HG02623 (cell line): Measurements from ENCODE around the gene NPTN.
"Not testable (repeated sequence)": the region's sequence is repeated elsewhere in the genome, so short reads cannot be mapped to it uniquely, and the experiment has no call there.

Source experiments
- ATAC-seq: cut with Tn5 transposase; IDR thresholded peaks from one replicate; pipeline ENCODE4 v1.9.1; 2021; ENCODE audit warnings: moderate library complexity; ENCODE audit not compliant: unreplicated experiment

The NPTN gene

DNA sequence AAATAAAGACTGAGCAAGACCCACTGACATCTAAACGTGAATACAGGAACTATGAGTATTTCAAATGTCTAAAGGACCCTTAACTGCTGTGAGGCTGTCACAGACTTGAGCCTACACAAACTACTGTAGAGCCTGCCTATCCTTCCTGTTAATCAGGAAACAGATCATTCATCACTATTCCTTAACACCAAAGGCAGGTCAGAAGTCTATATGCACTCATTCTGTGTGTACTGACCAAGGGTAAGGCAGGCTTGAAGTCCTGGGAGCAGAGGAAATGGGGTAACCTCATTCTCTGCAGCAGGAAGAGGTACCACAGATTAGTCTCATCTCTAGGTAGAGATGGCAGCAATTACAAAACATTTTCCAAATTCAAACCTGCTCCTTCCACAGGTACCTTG is 30.7 kb downstream of the NPTN start:
- no peak for ATAC-seq

DNA sequence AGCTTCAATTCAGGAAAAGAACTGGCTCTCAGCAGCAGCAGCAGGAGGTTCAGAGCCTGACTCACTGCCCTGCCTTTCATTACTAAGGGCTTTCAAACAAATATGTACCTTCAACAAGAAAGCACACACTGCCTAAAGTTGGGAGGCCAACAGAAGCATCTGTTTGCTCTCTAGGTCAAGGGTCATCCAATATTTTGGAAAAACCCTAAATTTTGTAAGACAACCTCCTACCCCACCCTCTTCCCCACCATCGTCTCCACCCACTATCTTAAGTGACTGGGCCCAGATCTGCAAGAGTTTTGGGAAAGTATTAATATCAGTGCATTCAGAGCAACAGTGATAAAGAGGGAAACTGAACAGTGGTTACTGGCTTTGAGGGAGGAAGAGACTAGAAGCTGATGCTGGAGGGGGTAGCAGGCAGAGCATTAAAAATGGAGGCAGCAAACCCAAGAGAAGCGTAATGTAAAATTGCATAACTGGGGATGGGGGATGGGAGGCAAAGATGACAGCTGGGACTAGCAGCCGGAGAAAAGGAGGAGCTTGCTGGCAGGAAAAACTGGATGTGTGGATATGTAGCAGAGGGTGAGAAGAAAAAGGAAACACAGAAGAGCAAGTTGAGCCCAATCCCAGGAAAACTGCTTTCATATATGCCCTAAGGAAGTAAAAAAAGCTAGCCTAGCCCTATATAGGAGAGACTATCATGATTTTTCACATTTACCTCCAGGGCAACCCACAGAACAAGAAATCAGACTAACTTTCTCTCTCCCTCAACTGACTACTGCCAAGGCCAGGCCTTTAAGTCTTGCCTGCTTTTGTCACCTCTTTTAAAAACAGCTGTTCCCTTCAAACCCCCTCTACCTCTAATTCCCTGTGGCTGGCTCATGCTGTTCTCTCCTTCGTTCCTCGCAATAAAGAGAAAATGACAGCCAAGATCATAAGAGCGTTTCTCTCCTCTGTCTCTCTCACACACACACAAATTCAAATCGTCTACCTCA is 31.4 kb downstream of the NPTN start:
- ATAC-seq, result no peak

DNA sequence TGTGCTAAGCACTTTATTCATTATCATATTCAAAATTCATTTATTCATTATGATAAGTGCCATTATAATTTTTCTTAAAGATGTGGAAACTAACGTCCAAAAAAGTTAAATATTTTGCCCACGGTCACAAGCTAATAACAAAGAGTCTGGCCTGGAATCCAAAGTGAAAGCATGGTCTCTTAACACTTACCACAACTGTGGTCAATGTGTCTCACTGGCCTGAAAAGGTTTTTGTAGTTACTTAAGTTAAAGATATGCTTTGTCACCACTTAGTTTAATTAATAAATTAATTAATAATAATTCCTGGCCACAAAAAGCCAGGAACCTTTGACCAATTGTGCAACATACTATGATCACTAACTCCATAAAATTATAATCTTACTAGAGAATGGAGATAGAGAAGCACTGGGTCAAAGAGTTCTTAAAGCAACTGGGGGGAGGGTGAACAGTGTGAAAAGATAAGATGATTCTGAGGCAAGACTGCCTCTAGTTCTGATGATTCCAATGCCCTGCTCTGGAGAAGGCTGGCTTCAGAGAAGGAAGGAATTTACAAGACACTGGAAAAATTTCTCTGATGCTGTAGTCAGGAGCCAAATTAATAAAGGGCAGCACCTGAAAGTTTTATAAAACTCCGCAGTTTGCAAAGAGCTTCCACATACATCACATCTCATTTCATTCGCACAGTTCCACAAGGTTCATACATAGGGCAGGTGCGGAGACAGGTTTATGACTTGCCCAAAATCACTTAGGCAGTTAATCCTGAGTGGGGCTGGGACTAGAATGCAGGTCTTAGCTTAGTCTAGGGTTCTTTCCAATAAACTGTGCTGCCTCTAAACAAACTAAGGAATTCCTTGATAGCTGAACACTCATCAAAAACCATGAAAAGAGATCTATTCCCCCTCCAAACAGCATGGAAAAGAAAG is 32.5 kb downstream of the NPTN start:
- ATAC-seq, result no peak

DNA sequence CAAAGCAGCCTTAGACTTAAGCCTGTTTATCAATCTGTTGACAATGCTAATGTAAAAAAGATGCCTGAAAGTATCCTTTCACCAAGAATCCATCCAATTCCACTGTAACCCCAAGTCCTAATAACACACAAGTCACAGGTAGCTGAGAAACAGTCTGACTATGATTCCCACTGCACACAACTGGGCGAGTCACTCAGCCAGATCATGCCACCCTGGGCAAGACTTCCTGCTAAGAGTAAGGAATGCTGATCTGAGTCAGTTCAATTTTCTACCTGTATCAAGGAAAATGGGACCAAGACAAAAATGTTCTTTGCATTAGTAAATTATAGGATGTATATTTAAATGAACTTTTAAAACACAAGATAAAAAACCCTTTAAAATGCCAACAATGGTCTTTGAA is 33.3 kb downstream of the NPTN start:
- ATAC-seq, result no peak

DNA sequence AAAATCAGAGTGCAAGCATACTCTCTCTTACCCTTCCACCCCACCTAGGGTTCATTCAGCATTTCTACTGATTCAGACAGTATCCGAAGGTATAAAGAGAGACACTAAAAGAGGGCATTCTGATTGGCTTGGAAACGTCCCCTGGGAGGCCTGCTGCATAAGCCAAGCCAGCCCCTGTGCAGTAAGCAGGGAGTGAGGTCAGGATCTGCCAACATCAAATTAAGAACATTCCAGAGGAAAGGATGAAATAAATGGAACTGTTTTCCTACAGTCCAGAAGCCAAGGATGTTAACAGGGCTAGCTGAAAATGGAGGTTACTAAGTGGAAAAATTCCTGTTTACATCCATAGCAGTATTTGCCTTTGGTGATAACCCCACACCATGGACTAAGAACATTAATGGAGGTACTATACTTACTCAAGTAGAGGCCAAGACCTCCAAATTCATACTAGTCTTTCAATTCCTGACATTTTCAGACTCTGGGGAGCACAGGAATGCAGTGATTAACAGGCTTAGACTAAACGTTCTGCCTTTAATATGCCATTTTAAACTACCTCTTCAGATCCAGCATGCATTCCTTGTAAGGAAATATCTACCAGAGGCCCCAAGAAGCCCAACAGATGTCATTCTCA is 34.5 kb downstream of the NPTN start:
- ATAC-seq, result no peak

DNA sequence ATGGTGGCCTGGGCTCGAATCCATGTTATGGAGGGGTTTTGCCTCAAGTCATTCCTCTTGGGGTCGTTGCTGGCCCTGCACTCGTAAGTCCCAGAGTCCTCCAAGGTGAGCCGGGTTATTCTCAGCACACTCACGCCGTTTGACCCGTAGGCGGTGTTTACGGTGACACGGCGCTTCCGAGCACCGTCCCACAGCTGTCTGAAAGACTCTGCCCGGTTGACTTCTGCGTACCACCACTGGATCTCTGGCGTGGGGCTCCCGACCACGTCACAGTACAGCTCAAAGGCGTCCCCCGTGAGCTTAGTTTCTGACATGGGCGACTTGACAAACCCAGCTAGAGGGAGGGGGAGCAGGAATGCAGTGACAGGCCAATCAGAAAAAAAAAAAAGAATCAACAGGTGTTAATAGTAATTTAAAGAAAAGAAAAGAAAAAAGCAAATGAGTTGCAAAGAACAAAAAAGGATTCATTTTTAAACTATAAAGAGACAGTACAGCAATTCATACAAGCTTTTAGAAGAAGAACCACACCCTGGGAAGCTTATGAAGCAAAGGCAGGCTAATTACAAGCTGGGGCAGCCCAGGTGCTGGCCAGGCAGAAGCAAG is 36.1 kb downstream of the NPTN start:
- ATAC-seq, result no peak

DNA sequence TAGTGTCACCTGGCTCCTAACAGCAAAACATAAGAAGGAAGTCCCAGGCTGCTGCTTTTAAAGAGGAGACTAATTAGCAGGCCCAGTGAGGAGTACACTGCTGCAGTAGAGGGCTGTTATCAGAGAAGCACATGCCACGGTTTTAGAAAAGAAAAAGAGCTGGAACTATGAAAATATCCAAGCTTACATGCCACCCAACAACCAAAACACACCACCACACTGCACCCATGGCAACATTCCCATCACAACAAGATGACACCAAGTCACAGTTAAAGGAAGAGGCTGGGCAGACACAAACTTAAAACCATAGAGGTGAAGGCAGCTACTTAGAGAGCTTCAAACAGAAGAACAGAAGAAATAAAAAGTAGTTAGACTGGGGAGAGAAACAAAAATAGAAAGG is 37.0 kb downstream of the NPTN start:
- no peak for ATAC-seq

DNA sequence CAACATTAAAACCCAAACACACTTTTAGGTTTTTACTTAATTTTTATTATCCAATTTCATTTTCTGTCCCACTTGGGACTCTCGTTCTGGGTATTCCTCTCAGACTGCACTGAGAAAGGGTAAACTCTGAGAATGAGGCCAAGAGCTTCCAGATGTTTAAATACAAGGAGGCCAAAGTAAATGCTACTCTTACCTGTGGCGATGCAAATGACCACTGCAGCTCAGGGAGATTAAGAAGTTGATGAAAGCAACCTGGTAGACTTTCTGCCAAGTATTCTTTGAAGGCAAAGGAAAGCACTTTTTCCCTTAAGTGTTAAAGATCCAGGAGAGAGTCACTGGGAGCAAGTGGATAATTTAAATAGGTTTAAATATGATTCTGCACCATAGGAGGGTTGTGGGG is 39.1 kb downstream of the NPTN start:
- ATAC-seq, result no peak

DNA sequence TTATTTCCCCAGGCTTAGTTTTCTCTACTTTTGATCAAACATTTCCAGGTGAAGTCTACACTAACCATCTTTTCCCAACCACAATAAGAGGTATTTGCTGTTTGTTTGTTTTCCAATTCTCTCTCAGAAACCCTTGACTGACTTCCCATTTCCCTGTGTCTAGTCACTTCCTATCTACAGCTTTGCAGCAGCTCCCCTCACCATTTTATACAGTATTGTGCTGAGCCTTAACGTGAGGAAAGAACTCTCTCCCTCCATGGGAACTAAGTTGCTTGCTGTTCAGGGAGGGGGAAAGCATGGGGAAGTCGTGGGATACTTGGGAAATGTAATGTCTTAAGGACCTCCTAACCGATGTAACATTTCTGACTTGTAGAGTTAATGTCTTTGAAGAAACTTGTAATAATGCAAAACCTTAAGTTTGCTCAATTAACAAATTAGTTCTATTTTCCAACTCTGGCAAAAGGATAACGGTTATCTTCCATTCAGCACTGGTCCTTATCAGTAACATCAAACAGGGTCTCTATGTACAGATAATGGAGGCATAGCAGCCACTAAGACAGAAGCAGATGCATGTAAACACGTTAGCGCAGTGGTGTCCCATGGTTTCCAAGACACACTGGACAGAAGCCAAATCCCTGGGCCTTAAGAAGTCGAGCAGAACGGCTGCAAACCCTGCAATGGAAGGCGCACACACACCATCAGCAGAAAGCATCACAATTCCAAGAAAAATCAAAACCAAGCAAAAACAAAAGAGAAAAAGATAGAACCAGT is 39.7 kb downstream of the NPTN start:
- no peak for ATAC-seq

DNA sequence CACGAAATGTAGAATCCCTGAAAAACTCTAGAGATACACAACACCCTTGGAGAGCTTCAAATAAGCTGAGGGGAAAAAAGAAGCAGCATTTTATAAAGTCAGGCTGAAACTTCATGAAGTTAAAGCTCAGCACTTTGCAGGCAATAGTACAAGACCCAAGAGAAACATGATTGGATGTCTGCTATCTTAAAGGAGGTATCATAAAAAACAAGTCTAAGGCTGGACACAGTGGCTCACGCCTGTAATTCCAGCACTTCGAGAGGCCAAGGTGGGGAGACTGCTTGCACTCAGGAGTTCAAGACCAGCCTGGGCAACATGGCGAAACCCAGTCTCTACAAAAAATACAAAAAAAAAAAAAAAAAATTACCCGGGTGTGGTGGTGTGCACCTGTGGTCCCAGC is 42.9 kb downstream of the NPTN start:
- ATAC-seq, result no peak

DNA sequence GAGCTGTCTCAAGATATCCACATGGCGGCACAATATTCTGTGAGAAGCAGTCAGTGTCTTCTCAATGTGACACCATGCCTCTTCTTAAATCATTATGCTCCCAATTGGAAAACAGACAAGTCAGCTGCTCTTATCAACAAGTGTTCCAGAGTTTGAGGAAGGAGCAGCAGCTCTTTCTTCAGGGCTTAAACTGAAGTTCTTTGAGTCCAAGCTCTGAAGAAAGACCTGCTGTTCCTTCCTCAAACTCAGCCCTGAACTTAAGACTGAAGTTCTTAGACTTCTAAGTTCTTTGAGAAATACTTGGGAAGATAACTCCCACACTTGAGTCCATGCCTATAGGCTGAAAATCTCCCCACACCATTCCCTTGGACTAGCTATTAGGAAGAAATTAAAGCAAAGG is 43.4 kb downstream of the NPTN start:
- no peak for ATAC-seq

DNA sequence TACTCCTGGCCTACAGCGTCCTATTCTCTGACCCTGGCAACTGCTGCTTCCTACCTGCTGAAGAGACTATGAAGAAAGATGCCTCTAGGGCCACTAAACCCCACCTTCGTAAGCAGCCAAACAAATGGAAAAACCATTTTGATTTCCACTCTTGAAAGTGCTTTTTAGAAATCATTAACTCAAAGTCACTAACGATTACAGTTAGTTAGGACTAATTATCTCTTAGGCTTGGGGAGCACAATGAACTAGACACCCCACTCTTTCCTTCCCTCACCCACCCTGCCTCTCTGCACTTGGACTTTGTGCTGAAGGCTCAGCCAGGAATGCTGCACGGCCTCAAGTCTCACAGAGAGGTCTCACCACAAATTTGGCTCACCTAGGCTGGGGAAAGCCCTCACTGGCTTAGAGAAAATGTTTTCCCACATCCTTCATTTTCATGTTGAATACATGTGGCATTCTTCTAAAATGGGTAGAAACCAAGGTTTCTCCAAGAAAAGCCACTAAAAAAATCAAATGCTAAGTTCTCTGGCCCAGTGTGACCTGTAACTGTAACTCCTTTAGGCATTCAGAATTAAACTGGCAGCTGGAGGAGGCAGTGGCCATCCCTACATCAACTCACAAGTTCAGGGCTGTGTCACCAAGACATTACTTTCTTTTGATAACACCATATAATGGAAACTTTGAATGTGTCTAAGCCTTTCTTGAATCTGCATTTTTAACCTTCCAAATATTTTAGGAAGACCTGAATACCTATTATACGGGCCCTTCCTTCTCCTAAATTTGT is 47.1 kb downstream of the NPTN start:
- ATAC-seq, result no peak

DNA sequence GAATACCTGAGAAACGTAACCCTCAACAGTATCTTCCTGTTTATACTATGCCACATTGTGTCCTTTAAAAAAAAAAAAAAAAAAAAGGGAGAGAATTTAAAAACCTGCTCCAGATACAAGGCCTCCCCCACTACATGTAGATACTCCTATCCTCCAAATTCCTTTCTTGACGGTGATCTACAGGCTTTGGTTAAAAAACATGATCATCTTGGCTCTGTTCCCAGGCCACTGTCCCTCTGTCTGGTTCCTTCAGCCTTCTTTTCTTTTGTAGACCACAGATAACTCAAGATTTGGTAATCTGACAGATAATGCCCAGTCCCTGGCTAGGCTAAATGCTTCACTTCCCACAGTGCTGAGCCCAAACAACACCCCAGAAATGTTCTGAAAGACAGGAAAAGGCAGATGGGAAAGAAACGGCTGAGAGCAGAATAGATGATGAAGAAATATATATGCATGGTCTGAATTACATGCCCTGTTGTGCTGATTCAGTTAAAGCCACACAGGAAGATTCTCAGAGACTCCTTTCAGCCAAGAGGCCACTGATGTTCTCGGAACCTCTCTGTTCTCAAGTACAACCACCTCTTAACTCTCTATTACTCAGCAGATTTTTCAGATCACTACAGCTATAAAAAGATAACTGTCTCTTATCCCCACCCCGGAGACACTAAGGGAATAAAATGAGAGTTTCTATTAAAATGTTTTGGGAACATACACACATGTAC is 48.3 kb downstream of the NPTN start:
- ATAC-seq, result no peak

DNA sequence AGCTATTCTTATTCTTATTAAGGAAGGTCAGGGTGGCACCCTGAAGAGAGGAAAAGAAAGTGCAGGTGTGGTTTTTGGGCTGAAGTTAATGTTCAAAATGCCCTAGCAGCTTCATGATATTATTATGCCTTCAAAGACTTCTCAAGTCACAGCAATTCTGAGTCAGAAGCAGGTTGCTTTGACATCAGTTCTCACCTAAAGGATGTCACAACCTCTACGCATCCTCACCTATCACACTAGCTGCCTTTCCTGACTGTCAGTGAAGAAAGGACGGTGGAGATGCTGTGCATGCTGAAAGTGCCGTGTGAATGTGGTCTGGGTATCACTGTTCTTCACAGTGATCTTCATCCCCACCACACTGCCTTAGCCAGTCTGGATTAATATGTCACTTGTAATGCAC is 49.6 kb downstream of the NPTN start:
- no peak for ATAC-seq

DNA sequence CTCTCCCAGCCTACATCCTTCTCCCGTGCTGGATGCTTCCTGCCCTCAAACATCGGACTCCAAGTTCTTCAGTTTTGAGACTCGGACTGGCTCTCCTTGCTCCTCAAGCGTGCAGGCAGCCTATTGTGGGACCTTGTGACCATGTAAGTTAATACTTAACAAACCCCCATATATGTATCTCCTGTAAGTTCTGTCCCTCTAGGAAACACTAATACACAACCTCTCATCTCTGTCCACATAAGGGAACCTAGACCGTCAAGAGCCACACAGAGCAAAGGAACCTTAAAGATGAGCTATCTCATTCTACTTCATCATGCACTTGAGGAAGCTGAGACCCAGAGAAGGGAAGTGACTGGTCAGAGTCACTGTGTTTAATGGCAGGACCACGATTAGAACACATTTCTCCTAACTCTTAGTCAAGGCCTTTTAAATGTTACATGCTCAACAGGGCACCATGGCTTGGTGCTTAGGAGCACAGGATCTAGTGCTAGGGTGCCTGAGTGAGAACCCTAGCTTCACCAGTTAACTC is 50.3 kb downstream of the NPTN start:
- ATAC-seq, result no peak

DNA sequence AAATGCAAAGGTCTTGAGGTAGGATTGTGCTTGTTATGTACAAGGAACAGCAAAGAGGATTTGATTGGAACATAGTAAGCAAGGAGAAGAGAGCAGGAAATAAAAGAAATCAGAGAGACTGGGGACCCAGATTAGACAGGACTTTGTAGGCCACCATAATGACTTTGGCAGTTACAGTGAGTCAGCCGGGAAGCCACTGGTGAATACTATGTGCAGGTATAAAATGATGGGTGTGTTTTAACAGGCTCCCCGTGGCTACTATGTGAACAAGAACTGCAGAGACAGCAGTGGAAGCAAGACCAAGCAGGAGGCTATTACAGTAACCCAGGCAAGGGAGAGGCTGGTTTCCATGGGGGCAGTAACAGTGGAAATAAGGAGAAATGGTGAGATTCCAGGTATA is 55.2 kb downstream of the NPTN start:
- ATAC-seq, result no peak

DNA sequence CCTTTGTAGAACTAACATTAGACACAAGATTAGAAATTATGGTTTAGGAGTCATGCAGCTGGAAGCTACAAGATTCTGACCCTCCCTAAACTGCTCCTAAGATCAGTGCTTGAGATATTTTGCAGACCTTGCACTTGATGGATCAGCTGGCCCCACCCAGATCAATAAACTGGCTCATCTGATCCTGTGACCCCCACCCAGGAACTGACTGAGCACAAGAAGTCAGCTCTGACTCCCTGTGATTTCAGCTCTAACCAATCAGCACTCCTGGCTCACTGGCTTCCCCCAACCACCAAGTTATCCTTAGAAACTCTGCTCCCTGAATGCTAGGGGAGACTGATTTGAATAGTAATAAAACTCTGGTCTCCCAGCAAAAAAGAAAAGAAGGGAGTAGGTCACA is 55.6 kb downstream of the NPTN start:
- ATAC-seq, result not testable (repeated sequence)

DNA sequence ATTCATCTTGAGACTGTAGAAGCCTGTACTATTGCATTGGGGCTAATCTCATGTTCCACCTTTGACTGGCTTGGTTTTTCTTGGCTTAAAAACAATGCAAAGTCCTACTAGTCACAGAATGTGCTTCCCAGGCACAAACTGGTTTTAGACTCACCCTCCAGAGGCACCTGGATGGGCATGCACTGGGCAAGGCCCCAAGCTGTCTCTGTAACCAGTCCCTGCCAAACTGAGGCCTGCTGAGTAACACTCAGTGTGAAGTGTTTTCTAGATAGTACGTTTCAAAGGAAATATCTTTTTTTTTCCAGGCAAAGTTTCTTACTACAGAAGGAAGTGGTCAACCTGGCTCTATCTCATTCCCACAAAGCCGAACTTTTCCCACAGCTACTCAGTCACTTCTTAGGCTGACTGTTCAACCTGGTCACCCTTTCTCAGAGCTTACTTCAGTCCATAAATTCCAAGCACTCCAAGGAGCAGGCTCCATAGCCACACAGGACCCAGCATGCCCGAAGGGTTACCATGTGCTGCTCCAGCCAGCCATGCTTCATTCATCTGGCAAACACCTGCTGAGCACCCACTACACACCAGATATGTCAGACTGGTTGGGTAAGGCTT is 57.4 kb downstream of the NPTN start:
- no peak for ATAC-seq
